RPMI8226 (cell line): ENCODE results near the gene ATG4C.
"Not testable (repeated sequence)": the region's sequence is repeated elsewhere in the genome, so short reads cannot be mapped to it uniquely, and the experiment has no call there.

Source experiments
- DNase-seq: peaks from one replicate; pipeline ENCODE4 v3.0.0-alpha.2; 2015

Gene ATG4C

DNA sequence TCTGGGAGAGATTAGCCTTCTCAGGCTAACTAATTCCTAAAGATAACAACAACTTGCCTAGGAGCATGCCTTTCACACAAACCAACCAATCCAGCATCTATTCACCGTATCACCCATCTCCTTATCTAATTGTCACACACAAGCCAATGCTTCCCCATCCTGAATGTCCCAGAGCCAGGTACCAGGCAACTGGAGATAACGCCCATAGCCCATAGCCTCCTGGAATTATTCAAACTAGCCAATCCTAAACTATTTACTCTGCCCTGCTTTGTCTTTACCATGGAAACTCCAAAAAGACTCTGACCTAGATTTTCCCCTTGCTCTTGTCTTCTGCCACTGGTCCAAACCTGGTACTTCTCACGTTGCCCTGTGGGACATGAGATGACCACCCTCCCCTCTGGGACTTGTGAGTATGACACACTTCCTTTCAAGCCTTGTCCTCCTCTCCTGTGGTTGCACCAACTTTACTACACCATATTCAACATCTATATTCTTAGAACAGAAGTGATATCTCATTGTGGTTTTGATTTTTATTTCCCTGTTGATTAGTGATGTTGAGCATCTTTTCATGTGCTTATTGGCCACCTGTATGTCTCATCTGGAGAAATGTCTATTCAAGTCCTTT lies 8.8 kb upstream of the ATG4C start:
- no peak for DNase-seq

- no peak for DNase-seq
Measured at GRCh38 chr1:62778208-62778607, 5.7 kb upstream of the ATG4C start.

GRCh38 chr1:62781841-62782543 lies 1.9 kb upstream of the ATG4C start:
- no peak for DNase-seq

- DNase-seq, result not testable (repeated sequence)
Measured at GRCh38 chr1:62782544-62783212, 1.3 kb upstream of the ATG4C start.

- no peak for DNase-seq
Measured at GRCh38 chr1:62784509-62785365, 805 bp downstream of the ATG4C start.

DNA sequence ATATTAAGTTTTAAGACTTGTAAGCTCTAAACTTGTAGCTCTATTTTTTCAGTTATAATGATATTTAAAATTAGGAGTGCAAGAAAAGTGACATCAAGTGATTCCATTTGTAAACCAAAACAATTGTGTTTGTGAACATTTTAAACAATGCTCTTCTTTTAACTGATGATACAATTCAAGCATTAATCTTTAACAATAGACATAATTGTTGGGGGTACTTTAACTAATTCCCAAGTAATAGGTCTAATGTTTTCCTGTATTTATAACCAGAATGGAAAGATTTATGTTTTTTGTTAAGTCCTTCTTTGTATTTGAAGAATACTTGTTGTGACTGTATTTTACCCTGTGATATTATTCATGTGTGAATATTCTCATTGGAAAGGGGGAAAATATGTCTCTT lies 6.8 kb downstream of the ATG4C start:
- DNase-seq, result no peak

- DNase-seq, result no peak
Measured at GRCh38 chr1:62794053-62794452, 10.1 kb downstream of the ATG4C start.

DNA sequence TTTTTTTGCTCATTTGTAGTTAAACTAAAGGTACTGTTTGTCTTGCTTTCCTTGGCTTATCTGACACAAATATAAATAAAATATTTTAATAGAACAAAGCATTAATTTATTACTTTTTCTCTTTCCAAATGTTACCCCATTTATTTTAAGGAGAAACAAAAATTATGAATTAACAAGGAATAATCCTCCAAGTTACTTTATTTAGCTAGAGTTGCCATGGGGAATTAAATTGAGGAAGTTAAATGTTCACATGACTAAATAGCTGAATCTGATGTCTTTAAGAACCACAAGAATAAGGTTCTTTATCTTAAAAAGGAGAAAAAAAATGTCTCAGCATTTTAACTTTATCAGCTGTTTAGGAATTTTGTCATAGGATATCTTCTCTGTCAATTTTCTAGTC lies 12.3 kb downstream of the ATG4C start:
- no peak for DNase-seq

DNA sequence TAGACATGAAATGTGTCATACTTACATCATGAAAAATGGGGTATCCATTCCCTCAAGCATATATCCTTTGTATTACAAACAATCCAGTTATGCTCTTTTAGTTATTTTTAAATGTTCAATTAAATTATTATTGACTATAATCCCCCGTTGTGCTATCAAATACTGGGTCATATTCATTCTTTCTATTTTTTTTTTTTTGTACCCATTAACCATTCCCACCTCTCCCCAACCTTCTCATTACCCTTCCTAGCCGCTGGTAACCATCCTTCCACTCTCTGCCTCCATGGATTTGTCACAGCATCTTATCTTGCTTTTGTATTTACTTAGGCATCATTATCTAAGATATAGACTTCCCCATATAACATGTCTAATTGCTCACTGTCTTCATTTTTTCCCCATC lies 15.8 kb downstream of the ATG4C start:
- no peak for DNase-seq

GRCh38 chr1:62800281-62800680 lies 16.3 kb downstream of the ATG4C start:
- peak; percentile 58 for DNase-seq

- DNase-seq, result peak; percentile 92
Measured at GRCh38 chr1:62800825-62801306, 16.9 kb downstream of the ATG4C start.

GRCh38 chr1:62809788-62810187 lies 25.9 kb downstream of the ATG4C start:
- DNase-seq, result peak; percentile 25

DNA sequence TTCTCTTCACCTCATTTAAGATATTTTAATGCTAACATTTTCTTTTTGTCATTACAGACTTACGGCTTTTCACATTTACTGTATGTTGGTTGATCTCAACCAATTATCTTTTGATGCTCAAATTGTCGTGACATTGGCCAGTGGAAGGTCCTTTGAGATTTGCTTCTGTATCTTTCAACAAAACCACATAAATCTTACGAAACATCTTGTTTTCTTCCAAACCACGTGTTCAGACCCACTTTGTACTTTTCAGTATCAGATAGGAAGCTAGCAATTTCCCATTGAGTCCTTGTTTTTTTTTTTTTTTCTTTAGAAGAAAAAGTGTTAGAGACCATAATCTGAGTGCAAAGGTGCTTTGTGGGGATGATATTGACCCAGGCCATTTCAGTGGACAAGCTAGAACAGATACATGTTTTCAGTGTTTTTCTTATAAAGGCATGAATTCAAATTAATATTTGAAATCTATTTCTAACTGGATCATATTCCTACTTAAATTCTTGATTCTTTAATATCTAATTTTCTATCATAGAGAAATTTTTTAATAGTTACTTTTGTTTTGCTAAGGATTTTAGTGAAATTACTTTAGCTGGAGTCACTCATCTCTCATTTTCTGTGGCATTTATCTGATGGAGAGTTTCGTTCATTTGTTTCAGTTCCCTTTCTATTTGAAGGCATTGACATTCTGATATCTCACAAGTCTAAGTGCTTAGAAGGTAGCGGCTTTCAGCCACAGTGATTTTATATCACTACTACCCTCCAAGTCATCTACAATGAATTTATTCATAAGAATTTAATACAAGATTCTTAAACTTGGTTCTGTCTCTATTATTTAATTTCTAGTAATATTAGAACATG lies 26.7 kb downstream of the ATG4C start:
- DNase-seq, result peak; percentile 70

GRCh38 chr1:62823556-62823955 lies 39.6 kb downstream of the ATG4C start:
- DNase-seq, result no peak

DNA sequence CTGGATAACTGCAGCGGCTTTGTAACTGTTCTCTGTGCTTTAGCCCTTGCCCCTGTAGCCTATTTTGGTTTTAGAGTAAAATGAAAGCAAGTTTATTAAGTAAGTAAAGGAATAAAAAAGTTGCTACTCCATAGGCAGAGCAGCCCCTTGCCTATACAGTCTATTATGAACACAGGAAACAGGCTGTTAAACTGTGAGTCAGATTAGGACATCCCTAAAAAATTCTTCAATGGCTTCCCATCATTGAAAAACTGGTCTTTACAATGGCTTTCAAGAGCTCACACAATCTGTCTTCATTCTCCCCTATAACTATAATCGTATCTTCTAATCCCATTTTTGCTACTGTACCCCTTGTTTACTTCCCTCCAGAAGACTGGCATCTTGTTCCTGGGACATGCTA lies 43.0 kb downstream of the ATG4C start:
- DNase-seq, result no peak

DNA sequence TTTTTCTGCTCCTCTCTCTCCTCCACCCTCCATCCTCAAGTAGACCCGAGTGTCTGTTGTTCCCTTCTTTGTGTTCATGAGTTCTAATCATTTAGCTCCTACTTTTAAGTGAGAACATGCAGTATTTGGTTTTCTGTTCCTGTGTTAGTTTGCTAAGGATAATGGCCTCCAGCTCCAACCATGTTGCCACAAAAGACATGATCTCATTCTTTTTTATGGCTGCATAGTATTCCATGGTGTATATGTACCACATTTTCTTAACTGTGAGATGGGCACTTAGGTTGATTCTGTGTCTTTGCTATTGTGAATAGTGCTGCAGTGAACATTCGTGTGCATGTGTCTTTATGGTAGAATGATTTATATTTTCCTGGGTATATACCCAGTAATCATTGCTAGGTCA lies 43.9 kb downstream of the ATG4C start:
- DNase-seq, result not testable (repeated sequence)

GRCh38 chr1:62832276-62832675 lies 48.3 kb downstream of the ATG4C start:
- no peak for DNase-seq

GRCh38 chr1:62833529-62833928 lies 49.6 kb downstream of the ATG4C start:
- DNase-seq, result no peak

DNA sequence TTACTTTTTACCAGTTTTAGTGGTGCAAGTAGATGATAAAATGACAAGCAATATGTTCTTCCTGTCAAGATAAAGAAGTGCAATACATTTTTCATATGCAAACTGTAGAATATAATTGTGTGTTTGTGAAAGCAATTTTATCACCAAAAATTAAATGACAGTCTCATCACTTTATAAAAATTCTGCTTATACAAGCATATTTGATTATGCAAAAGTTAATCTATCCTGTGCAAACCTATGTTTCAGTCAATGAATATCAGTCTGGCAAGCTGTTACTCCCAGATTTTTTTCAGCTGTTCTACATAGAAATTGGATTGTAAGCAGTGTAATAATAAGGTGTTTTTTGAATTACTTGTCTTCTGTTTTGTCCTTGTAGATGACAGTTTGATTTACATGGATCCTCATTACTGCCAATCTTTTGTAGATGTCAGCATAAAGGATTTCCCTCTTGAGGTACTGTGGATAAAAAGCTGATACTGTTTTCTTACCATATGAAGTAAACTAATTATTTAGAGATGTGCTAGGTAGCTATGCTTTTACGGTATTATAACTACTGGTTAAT lies 50.5 kb downstream of the ATG4C start:
- no peak for DNase-seq

DNA sequence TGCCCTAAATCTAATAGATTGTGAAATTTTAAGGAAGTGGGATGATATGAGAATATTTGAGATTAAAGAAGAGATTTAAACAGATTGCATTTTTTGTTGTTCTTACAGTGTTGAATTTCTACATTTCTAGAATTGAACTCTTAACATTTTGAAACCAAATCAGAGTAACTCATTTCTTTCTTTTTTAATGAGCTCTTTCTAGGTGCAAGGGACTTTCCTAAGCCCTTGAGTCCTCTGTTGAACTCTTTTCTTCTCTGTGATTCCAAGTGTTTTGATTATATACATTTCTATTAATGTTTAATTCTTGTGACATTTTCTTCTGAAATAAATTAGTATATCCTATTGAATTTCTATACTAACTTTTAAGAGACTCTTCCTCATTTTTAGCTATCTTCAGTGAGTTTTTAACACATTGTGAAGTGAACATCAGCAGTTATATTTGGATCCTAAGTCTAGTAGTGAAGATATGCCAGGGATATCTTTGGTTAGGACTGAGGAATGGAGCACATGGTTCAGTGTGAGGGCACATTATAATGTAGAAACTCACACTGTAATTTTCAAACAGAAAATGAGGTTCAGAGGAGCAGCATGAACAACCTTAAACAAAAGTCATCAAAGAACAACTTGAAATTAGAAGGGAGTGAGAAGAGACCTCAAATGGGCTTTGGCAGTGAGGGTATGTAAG lies 53.1 kb downstream of the ATG4C start:
- no peak for DNase-seq

DNA sequence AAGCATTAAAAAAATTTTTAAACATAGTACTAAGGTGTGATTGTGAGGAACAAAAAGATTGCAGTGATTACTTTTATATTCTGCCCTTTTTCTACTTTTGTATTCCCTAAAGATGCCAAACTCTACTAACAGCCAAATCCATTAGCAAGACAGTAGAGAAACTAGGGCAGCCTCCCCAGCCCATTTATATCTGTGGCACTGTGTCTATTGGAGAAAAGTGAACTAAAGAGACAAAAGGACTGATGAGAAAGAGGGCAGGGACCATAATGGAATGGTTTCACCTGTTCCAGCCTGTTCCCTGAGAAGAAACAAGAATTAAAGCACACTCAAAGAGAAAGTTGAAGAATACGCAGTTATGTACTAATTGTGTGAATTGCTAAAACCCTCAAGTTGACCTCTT lies 56.6 kb downstream of the ATG4C start:
- no peak for DNase-seq
